Colonic mucosa (tissue), 4 donors: ENCODE data around the gene PRR12. TPM values are rescaled to one million over a fixed set of nuclear protein-coding genes. Genes with fewer than 3 reads are reported as not detected.
"Not testable (repeated sequence)": the region's sequence is repeated elsewhere in the genome, so short reads cannot be mapped to it uniquely, and the experiment has no call there.

Experiments
- DNase-seq: peaks from one replicate; pipeline ENCODE4 v3.0.0-alpha.2; 2020
- H3K27ac ChIP-seq: fragments of 200-600 bp; one replicate; pipeline ENCODE4 v1.8.0; 2021
- H3K27me3 ChIP-seq: fragments of 200-600 bp; one replicate; pipeline ENCODE4 v1.8.0; 2021
- H3K36me3 ChIP-seq: fragments of 200-600 bp; one replicate; pipeline ENCODE4 v1.8.0; 2021
- H3K4me1 ChIP-seq: fragments of 200-600 bp; one replicate; pipeline ENCODE4 v1.8.0; 2021; ENCODE audit warnings: mild to moderate bottlenecking
- H3K4me3 ChIP-seq: fragments of 200-600 bp; one replicate; pipeline ENCODE4 v1.8.0; 2021
- H3K9ac ChIP-seq, 2 donors: one replicate each; pipeline ENCODE4 v1.7.0; 2013; ENCODE audit warnings: control low read depth in 2 of 2, low read depth in 2 of 2, low read length in 2 of 2
- H3K9me3 ChIP-seq: fragments of 200-600 bp; one replicate; pipeline ENCODE4 v1.8.0; 2021
- intact Hi-C: fragments of 100-400 bp; cut with DNase I; formaldehyde crosslinking; loops from one replicate; pipeline ENCODE4 v1.14.1; 2022
- total RNA-seq, 2 donors: library from RNA; stranded (reverse); fragmentation: NEBNext Ultra II Directional in 1 of 2; extraction: Animal tissue kit (Norgen Biotek cat#: 25700) in 1 of 2; gene quantifications; one replicate each; pipeline ENCODE4 v1.2.1, GENCODE V29; 2021
- TF ChIP-seq, protein P1 (sequence below): fragments of 200-600 bp; IDR thresholded peaks from one replicate; pipeline ENCODE4 v1.8.0; 2022; ENCODE audit warnings: antibody characterized with exemption, mild to moderate bottlenecking
- donor health status: healthy.
- donor health status: DM: no; HTN: no; CAD: no.
- donor health status: DM: no; HTN: no; CAD: no.

The PRR12 gene
- total RNA-seq, 2 donors from 2014 or later, result 17.5 to 33.1 TPM

DNA sequence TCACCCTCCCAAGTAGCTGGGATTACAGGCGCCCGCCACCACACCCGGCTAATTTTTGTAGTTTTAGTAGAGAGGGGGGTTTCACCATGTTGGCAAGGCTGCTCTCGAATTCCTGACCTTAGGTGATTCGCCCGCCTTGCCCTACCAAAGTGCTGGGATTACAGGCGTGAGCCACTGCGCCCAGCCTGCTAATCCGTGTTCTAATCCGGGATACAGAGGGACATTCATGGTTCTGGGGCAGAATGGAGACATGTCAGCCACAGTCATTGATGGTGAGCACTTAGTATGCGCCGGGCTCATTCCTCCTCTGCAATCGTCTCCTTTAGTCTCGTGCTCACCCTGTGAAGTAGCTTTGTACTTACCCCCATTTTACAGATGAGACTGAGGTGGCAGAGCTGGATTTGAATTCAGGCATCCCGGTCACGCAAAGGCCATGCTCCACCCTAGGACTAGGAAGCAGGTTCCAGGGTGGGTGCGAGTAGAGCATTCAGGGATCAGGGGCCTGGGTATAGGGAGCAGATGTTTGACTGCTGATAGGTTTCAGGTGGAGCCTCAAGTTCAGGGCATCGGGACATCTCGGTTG is 40.7 kb downstream of the PRR12 start:
- Histone ChIP-seq H3K36me3 (no peaks in the 10 kb centered on the region), H3K27me3 (no peaks in the 10 kb centered on the region), H3K4me3 (no peak overlapping the region), H3K27ac (no peak overlapping the region), H3K4me1 (no peaks in the 10 kb centered on the region), H3K9me3 (no peaks in the 10 kb centered on the region), H3K9ac (no peak overlapping the region)
- intact Hi-C loops, result no loop called here
- DNase-seq, result no peak
- TF ChIP-seq, protein P1, sequence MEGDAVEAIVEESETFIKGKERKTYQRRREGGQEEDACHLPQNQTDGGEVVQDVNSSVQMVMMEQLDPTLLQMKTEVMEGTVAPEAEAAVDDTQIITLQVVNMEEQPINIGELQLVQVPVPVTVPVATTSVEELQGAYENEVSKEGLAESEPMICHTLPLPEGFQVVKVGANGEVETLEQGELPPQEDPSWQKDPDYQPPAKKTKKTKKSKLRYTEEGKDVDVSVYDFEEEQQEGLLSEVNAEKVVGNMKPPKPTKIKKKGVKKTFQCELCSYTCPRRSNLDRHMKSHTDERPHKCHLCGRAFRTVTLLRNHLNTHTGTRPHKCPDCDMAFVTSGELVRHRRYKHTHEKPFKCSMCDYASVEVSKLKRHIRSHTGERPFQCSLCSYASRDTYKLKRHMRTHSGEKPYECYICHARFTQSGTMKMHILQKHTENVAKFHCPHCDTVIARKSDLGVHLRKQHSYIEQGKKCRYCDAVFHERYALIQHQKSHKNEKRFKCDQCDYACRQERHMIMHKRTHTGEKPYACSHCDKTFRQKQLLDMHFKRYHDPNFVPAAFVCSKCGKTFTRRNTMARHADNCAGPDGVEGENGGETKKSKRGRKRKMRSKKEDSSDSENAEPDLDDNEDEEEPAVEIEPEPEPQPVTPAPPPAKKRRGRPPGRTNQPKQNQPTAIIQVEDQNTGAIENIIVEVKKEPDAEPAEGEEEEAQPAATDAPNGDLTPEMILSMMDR, result no peak

DNA sequence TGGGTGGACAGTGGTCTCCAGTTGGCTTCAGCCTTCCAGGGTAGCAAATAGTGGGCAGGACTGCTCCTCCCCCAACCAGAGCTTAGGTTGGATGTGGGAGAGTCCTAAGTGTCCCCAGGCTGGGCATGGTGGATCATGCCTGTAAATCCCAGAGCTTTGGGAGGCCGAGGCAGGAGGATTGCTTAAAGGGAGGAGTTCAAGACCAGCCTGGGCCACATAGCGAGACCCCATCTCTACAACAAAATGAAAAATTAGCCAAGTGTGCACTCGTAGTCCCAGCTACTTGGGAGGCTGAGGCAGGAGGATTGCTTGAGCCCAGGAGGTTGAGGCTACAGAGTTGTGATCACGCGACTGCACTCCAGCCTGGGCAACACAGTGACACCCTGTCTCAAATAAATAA is 41.6 kb downstream of the PRR12 start:
- TF ChIP-seq, protein P1, result no peak
- intact Hi-C loops, result no loop called here

DNA sequence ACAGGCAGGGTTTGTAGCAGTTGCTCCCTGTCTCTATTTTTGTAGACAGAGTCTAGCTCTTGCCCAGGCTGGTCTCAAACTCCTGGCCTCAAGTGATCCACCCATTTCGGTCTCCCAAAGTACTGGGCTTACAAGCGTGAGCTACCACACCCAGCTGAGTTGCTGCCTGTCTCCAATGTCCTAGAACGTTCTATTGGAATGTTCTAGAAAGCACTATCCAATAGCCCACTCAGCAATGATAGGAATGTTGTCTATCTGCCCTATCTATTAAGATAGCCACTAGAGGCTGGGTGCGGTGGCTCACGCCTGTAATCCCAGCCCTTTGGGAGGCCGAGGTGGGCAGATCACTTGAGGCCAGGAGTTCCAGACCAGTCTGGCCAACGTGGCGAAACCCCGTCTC is 42.3 kb downstream of the PRR12 start:
- H3K9me3 ChIP-seq, H3K4me3 ChIP-seq, H3K27ac ChIP-seq, H3K4me1 ChIP-seq, intact Hi-C loops, H3K27me3 ChIP-seq, DNase-seq, H3K36me3 ChIP-seq, H3K9ac ChIP-seq: not testable (repeated sequence)

More for the DNA sequence above, 41.6 kb downstream of the PRR12 start:
- Histone ChIP-seq H3K9ac (no peak overlapping the region), H3K36me3 (no peaks in the 10 kb centered on the region), H3K27ac (no peak overlapping the region), H3K27me3 (no peaks in the 10 kb centered on the region), H3K9me3 (no peaks in the 10 kb centered on the region), H3K4me3 (no peak overlapping the region), H3K4me1 (no peaks in the 10 kb centered on the region)
- no peak for DNase-seq

DNA sequence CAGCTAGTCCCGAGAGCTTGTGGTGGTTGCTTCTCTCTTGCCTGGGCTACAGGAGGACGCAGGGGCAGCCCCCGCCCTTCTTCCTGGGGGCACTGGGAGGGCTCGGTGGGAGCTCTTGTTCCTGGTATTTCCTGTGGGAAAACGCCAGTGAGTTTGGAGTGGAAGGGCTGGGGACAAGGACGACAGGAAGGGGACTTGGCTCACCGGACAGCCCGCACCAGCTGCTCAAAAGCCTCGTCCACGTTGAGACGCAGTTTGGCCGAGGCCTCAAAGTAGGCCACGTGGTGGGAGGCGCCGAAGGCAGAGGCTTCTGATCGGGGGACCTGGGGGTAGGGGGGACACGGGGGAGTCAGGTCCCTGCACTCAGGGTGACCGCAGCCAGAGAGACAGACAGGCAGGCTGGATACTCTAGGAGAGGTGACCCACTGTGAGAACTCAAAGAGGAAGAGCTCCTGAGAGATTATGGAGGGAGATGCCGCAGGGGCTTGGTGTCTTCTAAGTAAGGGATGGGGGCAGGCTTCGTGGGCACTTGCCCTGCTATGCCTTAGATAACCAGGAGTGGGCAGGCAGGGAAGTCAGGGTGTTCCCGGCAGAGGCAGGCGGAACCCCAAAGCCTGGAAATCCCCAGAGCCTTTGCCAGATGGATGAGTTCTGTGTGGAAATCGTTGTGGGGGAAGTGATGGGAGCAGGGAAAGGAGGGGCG is 44.7 kb downstream of the PRR12 start:
- no peak for DNase-seq
- intact Hi-C loops, result loop anchor here (5.0 kb wide), 1 partner anchor 43 kb away; the partner anchor contains the start of gene PRR12

DNA sequence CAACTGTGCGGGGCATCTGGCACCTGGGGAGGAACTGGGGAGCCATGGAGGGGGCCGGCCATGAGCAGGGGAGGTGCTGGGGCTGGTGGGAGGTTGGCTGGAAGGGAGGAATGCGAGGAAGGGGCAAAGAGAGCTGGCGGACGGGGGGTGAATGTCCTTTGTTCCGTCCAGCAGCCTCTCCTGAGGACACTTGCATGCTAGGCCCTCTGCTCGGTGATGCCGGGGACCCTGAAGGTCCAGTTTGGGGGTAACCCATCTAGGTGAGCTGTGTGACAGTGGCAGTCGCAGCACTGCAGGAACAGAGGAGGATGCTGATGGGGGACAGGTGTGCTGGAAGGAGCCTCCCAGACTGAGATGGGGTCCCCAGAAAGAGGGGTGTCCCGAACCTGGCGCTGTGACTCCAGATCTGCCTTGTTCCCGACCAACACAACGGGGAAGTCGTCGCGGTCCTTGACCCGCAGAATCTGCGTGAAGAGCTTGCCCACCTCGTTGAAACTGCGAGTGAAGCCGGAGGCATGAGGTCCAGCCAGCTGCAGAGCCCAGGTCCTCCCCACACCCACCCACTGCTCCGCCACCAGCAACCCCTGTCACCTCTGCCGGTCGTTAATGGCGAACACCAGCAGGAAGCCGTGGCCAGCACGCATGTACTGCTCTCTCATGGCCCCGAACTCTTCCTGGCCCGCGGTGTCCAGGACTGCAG is 45.4 kb downstream of the PRR12 start:
- Histone ChIP-seq H3K27me3 (no peaks in the 10 kb centered on the region), H3K9me3 (no peaks in the 10 kb centered on the region), H3K4me1 (no peaks in the 10 kb centered on the region), H3K4me3 (no peak overlapping the region), H3K9ac (no peak overlapping the region), H3K27ac (no peak overlapping the region), H3K36me3 (no peaks in the 10 kb centered on the region)
- intact Hi-C loops, result loop anchor here (5.0 kb wide), 1 partner anchor 44 kb away; the partner anchor contains the start of gene PRR12
- TF ChIP-seq, protein P1, result no peak
- no peak for DNase-seq

More for the DNA sequence above, 44.7 kb downstream of the PRR12 start:
- H3K9ac ChIP-seq, result no peak overlapping the region
- no peak overlapping the region for H3K27ac ChIP-seq
- H3K36me3 ChIP-seq, result no peaks in the 10 kb centered on the region
- TF ChIP-seq, protein P1, result no peak
- no peaks in the 10 kb centered on the region for H3K9me3 ChIP-seq
- H3K4me3 ChIP-seq, result no peak overlapping the region
- no peaks in the 10 kb centered on the region for H3K4me1 ChIP-seq
- no peaks in the 10 kb centered on the region for H3K27me3 ChIP-seq
